GM12873 (cell line): ENCODE measurements around the gene CDH13.

ENCODE experiments used
- TF ChIP-seq, protein P1 (sequence below): IDR thresholded peaks from 2 replicates; pipeline ENCODE4 v1.5.1; 2012; ENCODE audit warnings: low read depth, mild to moderate bottlenecking, moderate library complexity, low read length, control low read depth; ENCODE audit not compliant: insufficient read depth; ENCODE audit errors: missing control alignments

The CDH13 gene

DNA sequence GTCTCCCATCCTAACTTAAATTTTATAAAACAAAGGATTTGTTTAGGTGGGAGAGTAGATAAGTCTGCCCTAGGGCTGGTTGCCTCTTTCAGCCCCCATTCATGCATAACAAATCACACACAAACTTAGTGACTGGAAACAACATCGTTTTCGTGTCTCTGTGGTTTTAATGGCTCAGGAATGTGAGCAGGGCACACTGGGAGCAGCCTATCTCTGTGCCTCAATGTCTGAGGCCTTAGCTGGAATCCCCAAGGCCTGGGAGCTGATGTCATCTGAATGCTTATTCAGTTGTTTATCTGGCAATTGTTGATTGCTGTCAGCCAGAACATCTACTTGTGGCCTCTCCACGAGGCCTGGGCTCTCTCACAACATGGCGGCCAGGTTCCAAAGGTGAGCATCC is 1079.1 kb downstream of the CDH13 start:
- TF ChIP-seq, protein P1, sequence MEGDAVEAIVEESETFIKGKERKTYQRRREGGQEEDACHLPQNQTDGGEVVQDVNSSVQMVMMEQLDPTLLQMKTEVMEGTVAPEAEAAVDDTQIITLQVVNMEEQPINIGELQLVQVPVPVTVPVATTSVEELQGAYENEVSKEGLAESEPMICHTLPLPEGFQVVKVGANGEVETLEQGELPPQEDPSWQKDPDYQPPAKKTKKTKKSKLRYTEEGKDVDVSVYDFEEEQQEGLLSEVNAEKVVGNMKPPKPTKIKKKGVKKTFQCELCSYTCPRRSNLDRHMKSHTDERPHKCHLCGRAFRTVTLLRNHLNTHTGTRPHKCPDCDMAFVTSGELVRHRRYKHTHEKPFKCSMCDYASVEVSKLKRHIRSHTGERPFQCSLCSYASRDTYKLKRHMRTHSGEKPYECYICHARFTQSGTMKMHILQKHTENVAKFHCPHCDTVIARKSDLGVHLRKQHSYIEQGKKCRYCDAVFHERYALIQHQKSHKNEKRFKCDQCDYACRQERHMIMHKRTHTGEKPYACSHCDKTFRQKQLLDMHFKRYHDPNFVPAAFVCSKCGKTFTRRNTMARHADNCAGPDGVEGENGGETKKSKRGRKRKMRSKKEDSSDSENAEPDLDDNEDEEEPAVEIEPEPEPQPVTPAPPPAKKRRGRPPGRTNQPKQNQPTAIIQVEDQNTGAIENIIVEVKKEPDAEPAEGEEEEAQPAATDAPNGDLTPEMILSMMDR, result no peak

DNA sequence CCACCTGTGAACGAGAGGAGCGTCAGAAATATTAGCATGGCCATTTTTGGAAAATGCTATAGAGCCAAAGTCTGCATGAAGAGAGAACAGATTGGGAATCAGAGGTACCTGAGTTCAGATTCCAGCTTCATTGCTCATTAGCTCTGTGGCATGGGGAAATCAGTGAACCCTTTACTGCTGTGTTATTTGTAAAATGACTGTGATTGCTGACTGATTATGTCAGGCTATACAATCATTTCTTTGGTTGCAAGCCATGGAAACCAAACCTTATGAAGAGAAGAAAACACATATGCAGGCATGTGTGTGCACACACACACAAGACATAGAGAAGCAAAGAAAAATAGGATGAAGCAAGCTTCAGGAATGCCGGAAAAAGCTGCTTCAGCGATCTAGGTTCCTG is 1079.6 kb downstream of the CDH13 start:
- TF ChIP-seq, protein P1, result no peak

DNA sequence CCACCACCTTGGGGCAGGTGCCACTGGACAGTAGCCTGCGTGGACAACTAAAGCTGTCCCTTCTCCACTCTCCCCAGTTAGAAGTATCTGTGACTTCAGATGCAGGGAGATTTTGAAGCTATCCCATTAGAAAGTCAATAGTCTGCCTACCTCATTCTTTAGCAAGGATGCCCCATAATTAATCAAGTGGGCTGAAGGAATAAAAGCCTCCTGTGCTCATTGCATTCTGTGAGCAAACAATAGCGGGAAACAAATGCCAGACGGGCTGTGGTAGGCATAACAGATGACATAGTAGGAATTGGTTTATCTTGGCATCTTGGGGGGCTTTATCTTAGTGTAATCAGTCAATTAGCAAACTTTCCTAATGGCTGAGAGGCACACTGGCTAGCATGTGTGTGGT is 1084.3 kb downstream of the CDH13 start:
- TF ChIP-seq, protein P1, result no peak

DNA sequence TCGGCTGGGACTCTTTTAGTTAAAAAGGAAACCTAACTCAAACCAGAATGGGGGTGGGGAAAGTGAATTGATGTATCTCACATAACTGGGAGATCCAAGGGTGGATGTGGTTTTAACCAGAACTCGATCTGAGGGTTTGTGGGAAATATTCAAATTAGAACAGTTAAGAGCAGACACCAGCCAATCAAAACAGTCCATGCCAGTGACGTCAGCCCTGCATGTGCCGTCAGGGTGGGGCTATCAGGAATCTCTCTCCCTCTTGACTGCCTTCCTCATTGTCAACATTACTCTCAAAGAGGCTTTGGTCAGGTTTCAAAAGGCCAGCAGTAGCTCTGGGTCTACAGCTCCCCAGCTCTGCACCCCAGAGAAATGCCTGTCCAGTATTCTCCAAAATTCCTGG is 1086.8 kb downstream of the CDH13 start:
- TF ChIP-seq, protein P1, result no peak

DNA sequence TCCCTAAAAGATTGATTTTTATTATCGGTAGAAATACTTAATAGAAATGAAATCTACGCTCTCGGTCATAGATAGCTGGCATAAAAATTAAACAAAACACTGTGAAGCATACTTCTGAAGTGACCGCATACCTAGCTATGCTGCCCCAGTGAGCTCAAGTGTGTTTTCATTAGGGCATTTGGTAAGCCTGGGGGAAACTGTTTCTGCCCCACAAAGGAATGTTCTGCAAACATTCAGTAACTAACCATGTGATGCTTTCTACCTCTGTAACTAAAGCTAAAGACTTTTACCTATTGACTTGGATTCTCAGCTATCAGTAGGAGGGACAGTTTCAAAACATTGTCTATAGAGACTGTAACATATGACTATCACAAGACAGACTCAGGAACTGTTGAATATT is 1087.5 kb downstream of the CDH13 start:
- TF ChIP-seq, protein P1, result no peak

DNA sequence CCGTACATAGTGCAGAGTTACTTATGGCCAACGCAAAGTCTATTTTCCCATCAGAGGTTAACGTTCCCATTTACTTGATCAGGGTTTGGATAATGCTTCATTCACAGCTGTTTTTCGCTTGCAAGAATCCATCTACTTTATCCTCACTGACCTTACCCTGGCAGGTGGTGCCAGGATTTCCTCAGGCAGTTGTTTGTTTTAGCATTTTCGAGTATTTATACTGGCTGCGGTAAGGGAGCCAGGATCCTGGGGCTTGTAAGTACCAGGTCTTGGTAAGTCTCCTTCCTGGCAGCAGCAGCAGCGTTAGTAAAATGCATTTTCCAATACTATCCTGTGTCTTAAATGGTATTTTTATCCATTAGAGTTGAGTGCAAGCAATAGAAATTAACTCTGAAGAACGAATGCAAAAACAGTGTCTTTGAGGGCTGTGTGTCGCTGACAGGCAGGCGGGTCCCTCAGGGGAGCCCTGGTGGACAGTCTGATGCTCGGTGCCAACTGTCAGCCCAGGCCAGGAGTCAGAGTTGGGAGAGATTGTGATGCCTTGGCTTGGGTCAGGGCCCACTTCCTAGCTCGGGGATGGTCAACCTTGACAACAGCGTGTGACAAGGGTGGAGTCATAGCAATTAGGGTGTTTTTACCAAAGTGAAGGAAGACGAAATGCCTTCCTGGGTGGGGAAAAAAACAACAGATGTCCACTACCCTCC is 1088.6 kb downstream of the CDH13 start:
- TF ChIP-seq, protein P1, result no peak

DNA sequence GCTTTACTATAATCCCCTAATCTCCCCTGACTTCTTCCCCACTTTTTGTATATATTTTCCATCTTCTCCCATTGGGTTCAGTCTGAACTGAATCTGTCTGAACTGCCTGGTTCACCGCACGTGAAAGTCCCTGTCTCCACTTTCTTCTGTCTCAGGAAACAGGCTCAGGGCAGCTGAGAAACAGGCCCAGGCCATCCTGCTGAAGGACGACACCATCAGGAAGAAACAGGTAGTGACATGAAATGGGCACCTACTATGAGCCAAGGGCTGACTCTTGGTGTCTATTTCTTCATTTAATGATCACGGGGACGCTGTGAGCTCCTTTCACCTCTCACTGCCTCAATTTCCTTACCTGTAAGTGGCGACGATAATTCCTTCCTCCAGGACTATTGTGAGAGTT is 1090.5 kb downstream of the CDH13 start:
- TF ChIP-seq, protein P1, result no peak
